Activated CD4-positive, alpha-beta T cell treated with anti-CD3 and anti-CD28 coated beads for 36 hours (primary cell): ENCODE data around the gene PDE9A. TPM values are rescaled to one million over a fixed set of nuclear protein-coding genes. Genes with fewer than 3 reads are reported as not detected.
A peak's percentile ranks its signal among the peaks of the same experiment; 100 is the strongest.
"Not testable (repeated sequence)": the region's sequence is repeated elsewhere in the genome, so short reads cannot be mapped to it uniquely, and the experiment has no call there.

Experiments
- ATAC-seq: fragments of 200-7000 bp; cut with Tn5 transposase; one replicate; pipeline ENCODE4 v1.10.0; 2021; ENCODE audit warnings: mild to moderate bottlenecking, moderate library complexity
- CTCF ChIA-PET: fragments of 350-600 bp; sonication (Branson Sonifier 250); formaldehyde crosslinking; loops from one replicate; lab custom pipeline; 2021; ENCODE audit warnings: antibody characterized with exemption; lab: Charles Lee
- POLR2A ChIA-PET: fragments of 350-600 bp; sonication (Branson Sonifier 250); formaldehyde crosslinking; loops from one replicate; lab custom pipeline; 2021; ENCODE audit warnings: antibody characterized with exemption, inconsistent platforms; lab: Charles Lee
- DNase-seq: peaks from one replicate; pipeline ENCODE4 v3.0.0-alpha.2; 2020
- H3K27ac Mint-ChIP-seq: one replicate; pipeline ENCODE4 v1.8.0; 2021; ENCODE audit warnings: mixed read lengths
- H3K27me3 Mint-ChIP-seq: one replicate; pipeline ENCODE4 v1.8.0; 2021; ENCODE audit warnings: mixed read lengths
- H3K36me3 Mint-ChIP-seq: one replicate; pipeline ENCODE4 v1.8.0; 2021; ENCODE audit warnings: low read depth, mixed read lengths
- H3K4me1 Mint-ChIP-seq: one replicate; pipeline ENCODE4 v1.8.0; 2021; ENCODE audit warnings: mixed read lengths
- H3K4me3 Mint-ChIP-seq: one replicate; pipeline ENCODE4 v1.8.0; 2021; ENCODE audit warnings: mild to moderate bottlenecking, moderate library complexity, mixed read lengths
- H3K9me3 Mint-ChIP-seq: one replicate; pipeline ENCODE4 v1.8.0; 2021; ENCODE audit warnings: low read depth, mixed read lengths
- intact Hi-C, 2 experiments: fragments of 100-400 bp; cut with DNase I in 1 of 2; cut with micrococcal nuclease in 1 of 2; formaldehyde crosslinking; loops; one replicate each; pipeline versions ENCODE4 v1.14.2 to v1.15.1; 2022 to 2024; cut with DNase I, micrococcal nuclease
- total RNA-seq, 2 experiments: library from RNA; stranded (reverse); gene quantifications; one replicate each; pipeline ENCODE4 v1.2.3, GENCODE V29; 2021

The PDE9A gene
- total RNA-seq, 2 experiments from 2014 or later, result 7.1 to 7.3 TPM

DNA sequence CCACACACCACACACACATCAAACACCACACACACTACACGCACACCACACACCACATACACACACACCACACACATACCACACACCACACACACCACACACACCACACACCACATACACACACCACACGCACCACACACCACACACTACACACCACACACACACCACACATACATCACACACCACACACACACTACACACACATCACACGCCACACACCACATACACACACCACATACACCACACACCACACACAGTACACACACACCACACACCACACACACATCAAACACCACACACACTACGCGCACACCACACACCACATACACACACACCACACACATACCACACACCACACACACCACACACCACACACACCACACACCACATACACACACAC, 38.0 kb upstream of the PDE9A start:
- ATAC-seq, H3K27ac Mint-ChIP-seq, H3K36me3 Mint-ChIP-seq, POLR2A ChIA-PET, DNase-seq, H3K4me1 Mint-ChIP-seq, H3K27me3 Mint-ChIP-seq, H3K4me3 Mint-ChIP-seq: not testable (repeated sequence)
- CTCF ChIA-PET, result interaction anchor here (1.2 kb wide), 1 partner anchor 22 kb away, joined by 7 read pairs; no protein-coding TSS in a partner anchor
- intact Hi-C loops, result loop anchor here (2.0 kb wide), 2 partner anchors 69 to 183 kb away; no protein-coding TSS in a partner anchor
- peaks cover 11% of the 10 kb centered on the region for H3K9me3 Mint-ChIP-seq

GRCh38 chr21:42615924-42616323, 37.5 kb upstream of the PDE9A start:
- Mint-ChIP-seq H3K27ac (no peak overlapping the region), H3K36me3 (no peaks in the 10 kb centered on the region), H3K4me3 (no peak overlapping the region), H3K27me3 (no peaks in the 10 kb centered on the region), H3K4me1 (peaks cover 4% of the 10 kb centered on the region), H3K9me3 (peaks cover 11% of the 10 kb centered on the region)
- intact Hi-C loops, result loop anchor here (2.0 kb wide), 2 partner anchors 69 to 183 kb away; no protein-coding TSS in a partner anchor
- POLR2A ChIA-PET, result no interaction called here
- CTCF ChIA-PET, result interaction anchor here (1.2 kb wide), 1 partner anchor 22 kb away, joined by 4 read pairs; no protein-coding TSS in a partner anchor
- DNase-seq, result no peak
- ATAC-seq, result no peak

DNA sequence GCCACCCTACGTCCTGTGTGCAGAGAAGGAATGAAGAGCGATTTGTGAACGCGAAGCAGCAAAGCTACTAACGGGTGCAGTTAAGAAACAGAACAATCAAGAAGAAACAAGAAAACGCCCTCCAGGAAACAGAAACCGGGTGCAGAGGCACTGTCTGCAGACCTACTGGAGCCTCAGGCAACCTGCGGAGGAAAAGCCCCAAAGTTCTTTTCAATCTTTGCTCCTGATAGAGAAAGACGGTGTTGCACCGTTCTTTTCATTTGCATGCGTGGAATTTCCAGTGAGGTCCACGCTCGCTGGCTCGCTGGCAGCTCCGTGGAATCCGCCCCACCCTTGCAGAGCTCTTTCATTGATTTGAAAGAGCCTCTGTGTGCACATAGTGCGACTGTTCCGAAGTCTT, 37.0 kb upstream of the PDE9A start:
- no peaks in the 10 kb centered on the region for H3K36me3 Mint-ChIP-seq
- peaks cover 11% of the 10 kb centered on the region for H3K9me3 Mint-ChIP-seq
- no peak overlapping the region for H3K4me3 Mint-ChIP-seq
- CTCF ChIA-PET, result interaction anchor here (1.2 kb wide), 1 partner anchor 22 kb away, joined by 4 read pairs; no protein-coding TSS in a partner anchor
- ATAC-seq (peak; percentile 18), DNase-seq (peak; percentile 49)
- POLR2A ChIA-PET, result no interaction called here
- H3K4me1 Mint-ChIP-seq, result peaks cover 4% of the 10 kb centered on the region
- no peak overlapping the region for H3K27ac Mint-ChIP-seq
- H3K27me3 Mint-ChIP-seq, result no peaks in the 10 kb centered on the region
- intact Hi-C loops, result no loop called here

DNA sequence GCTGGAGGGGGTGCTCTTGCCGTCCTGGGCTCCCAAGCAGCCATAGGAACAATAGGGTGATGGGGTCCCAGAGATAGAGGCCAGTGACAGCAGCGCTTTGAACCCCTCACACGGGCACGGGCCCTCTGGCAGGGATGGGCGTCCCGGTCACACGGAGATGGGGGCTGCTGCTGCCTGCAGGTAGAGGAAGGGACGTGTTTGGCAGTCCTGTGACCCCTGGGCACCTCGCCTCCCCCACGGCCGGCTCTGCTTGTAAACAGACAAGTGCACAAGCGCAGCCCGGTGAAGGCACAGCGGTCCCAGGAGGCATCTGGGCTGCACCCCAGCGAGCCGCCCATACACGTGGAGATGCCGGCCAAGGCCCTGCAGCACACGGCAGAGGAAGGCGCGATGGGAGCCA, 36.5 kb upstream of the PDE9A start:
- POLR2A ChIA-PET, result no interaction called here
- no peak for DNase-seq
- Mint-ChIP-seq H3K9me3 (peaks cover 9% of the 10 kb centered on the region), H3K4me1 (peaks cover 4% of the 10 kb centered on the region), H3K27me3 (no peaks in the 10 kb centered on the region), H3K27ac (no peak overlapping the region), H3K36me3 (no peaks in the 10 kb centered on the region), H3K4me3 (no peak overlapping the region)
- intact Hi-C loops, result no loop called here
- CTCF ChIA-PET, result interaction anchor here (1.2 kb wide), 1 partner anchor 23 kb away, joined by 4 read pairs; no protein-coding TSS in a partner anchor
- ATAC-seq, result no peak

- H3K9me3 Mint-ChIP-seq, result peaks cover 5% of the 10 kb centered on the region
- H3K27me3 Mint-ChIP-seq, result no peaks in the 10 kb centered on the region
- ATAC-seq (no peak), DNase-seq (no peak)
- no peak overlapping the region for H3K4me3 Mint-ChIP-seq
- no peak overlapping the region for H3K27ac Mint-ChIP-seq
- intact Hi-C loops, result no loop called here
- ChIA-PET POLR2A (no interaction called here), CTCF (interaction anchor here (0.6 kb wide), 1 partner anchor 303 kb away, joined by 3 read pairs; no protein-coding TSS in a partner anchor)
- H3K36me3 Mint-ChIP-seq, result no peaks in the 10 kb centered on the region
- peaks cover 4% of the 10 kb centered on the region for H3K4me1 Mint-ChIP-seq
Measured at GRCh38 chr21:42617486-42617885, 35.9 kb upstream of the PDE9A start.

- CTCF ChIA-PET, result interaction anchor here (1.3 kb wide), 1 partner anchor 195 kb away, joined by 3 read pairs; no protein-coding TSS in a partner anchor
Measured at GRCh38 chr21:42618707-42619102, 34.7 kb upstream of the PDE9A start.

DNA sequence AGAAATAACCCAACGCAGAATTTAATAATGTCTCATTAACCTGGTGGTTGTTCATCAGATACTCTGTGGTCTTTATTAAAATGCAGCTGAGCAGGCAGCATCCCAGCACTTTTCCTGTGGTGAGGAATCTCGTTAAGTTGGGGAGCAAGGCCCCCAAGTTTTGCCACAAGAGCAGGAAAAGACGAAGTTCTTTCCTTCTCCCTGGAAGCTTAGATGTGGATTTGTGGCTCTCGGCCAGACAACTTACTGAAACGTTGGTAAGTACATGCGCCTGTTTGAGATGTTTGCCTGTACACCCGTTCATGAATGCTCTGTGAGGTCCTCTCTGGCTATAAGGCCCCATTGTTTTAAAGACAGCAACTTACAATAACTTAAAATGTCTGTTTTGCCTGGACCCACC, 34.3 kb upstream of the PDE9A start:
- no peak overlapping the region for H3K4me3 Mint-ChIP-seq
- no peak overlapping the region for H3K27ac Mint-ChIP-seq
- no peaks in the 10 kb centered on the region for H3K9me3 Mint-ChIP-seq
- CTCF ChIA-PET, result interaction anchor here (1.3 kb wide), 1 partner anchor 194 kb away, joined by 3 read pairs; no protein-coding TSS in a partner anchor
- POLR2A ChIA-PET, result no interaction called here
- no peak for DNase-seq
- intact Hi-C loops, result no loop called here
- H3K36me3 Mint-ChIP-seq, result no peaks in the 10 kb centered on the region
- no peaks in the 10 kb centered on the region for H3K27me3 Mint-ChIP-seq
- H3K4me1 Mint-ChIP-seq, result no peaks in the 10 kb centered on the region
- ATAC-seq, result no peak

More at GRCh38 chr21:42618707-42619102, 34.7 kb upstream of the PDE9A start:
- Mint-ChIP-seq H3K27ac (no peak overlapping the region), H3K27me3 (no peaks in the 10 kb centered on the region), H3K4me1 (peaks cover 1% of the 10 kb centered on the region), H3K36me3 (no peaks in the 10 kb centered on the region), H3K4me3 (no peak overlapping the region), H3K9me3 (no peaks in the 10 kb centered on the region)
- POLR2A ChIA-PET, result no interaction called here
- intact Hi-C loops, result no loop called here
- no peak for ATAC-seq
- no peak for DNase-seq

- Mint-ChIP-seq H3K36me3 (no peaks in the 10 kb centered on the region), H3K27ac (no peak overlapping the region), H3K9me3 (no peaks in the 10 kb centered on the region), H3K4me1 (no peaks in the 10 kb centered on the region), H3K4me3 (no peak overlapping the region), H3K27me3 (no peaks in the 10 kb centered on the region)
- ATAC-seq (no peak), DNase-seq (no peak)
- POLR2A ChIA-PET, result no interaction called here
- intact Hi-C loops, result no loop called here
- CTCF ChIA-PET, result interaction anchor here (1.3 kb wide), 1 partner anchor 194 kb away, joined by 3 read pairs; no protein-coding TSS in a partner anchor
Measured at GRCh38 chr21:42619841-42620240, 33.6 kb upstream of the PDE9A start.

DNA sequence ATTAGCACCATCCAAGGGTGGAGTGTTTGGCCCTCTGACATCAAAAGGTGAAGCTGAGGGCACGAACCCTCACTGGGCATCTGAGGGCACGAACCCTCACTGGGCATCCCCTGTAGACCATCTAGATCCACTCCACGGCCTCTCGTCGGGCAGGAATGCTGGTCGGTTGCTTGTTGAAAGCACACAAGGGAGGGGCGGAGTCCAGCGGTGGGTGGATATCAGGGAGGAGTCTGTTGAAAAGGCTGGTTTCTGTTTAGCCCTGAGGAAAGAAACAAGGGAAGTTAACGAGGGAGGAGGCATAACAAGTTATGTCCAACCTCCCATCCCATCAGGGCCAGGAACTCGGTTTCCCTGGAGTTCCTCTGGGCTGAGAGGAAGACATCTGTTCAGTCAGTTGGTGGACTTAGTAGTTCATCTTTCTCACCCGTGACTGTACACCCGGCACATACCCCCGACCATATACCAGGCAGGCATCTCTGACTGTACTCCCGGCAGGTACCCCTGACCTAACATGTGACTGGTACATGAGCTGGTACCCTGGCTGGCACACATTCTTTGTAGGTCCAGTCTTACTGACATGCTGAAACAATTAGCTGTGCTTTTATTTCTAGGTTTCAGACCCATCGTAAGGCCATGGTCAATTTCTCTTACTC, 32.1 kb upstream of the PDE9A start:
- Mint-ChIP-seq H3K36me3 (no peaks in the 10 kb centered on the region), H3K27me3 (no peaks in the 10 kb centered on the region), H3K4me3 (no peak overlapping the region), H3K9me3 (no peaks in the 10 kb centered on the region), H3K27ac (no peak overlapping the region), H3K4me1 (no peaks in the 10 kb centered on the region)
- DNase-seq (no peak), ATAC-seq (no peak)
- ChIA-PET POLR2A (no interaction called here), CTCF (interaction anchor here (0.9 kb wide), 1 partner anchor 42 kb away, joined by 3 read pairs; no protein-coding TSS in a partner anchor)
- intact Hi-C loops, result no loop called here

DNA sequence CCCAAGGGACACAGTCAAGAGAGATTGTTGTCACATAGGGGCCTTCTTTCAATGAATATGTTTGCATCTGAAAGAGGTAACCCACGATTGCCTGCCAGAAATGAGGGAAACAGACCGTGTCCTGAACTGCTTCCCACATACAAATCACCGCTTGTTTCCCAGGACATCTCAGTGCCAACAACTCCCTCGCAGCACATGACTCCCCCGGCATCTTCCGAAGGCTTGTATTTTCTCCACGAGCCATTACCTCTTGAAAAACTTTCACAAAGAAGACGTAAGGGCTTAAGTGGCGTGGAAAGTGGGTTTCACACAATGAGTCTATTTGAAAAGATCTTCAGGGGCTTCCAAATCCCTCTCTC, 31.6 kb upstream of the PDE9A start:
- Mint-ChIP-seq H3K4me3 (no peak overlapping the region), H3K27ac (no peak overlapping the region), H3K27me3 (no peaks in the 10 kb centered on the region), H3K36me3 (no peaks in the 10 kb centered on the region), H3K9me3 (no peaks in the 10 kb centered on the region), H3K4me1 (no peaks in the 10 kb centered on the region)
- CTCF ChIA-PET, result no interaction called here
- ATAC-seq (no peak), DNase-seq (no peak)
- POLR2A ChIA-PET, result no interaction called here
- intact Hi-C loops, result no loop called here

- no peaks in the 10 kb centered on the region for H3K36me3 Mint-ChIP-seq
- H3K4me3 Mint-ChIP-seq, result no peak overlapping the region
- intact Hi-C loops, result no loop called here
- ChIA-PET POLR2A (no interaction called here), CTCF (interaction anchor here (1.0 kb wide), 1 partner anchor 29 kb away, joined by 3 read pairs; no protein-coding TSS in a partner anchor)
- no peak for ATAC-seq
- H3K9me3 Mint-ChIP-seq, result no peaks in the 10 kb centered on the region
- no peak overlapping the region for H3K27ac Mint-ChIP-seq
- no peaks in the 10 kb centered on the region for H3K4me1 Mint-ChIP-seq
- DNase-seq, result no peak
- no peaks in the 10 kb centered on the region for H3K27me3 Mint-ChIP-seq
Measured at GRCh38 chr21:42622284-42622683, 31.1 kb upstream of the PDE9A start.

DNA sequence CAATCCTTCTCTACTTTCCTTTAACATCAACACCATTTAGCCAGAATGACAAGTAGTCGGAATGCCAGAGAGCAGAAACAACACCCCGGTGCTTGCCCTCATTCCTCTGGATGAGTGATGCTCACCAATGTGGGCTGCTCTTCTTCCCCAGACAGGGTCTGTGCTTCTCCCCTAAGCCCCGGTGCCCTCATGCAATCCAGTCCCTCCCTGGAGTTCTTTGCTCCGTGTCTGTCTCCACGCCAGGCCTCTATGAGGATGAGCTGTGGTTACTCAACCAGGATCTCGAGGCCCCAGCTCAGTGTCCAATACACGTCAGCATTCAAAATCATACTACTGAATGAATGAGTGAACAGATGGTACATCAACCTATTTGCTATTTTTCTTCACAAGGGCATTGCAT, 29.7 kb upstream of the PDE9A start:
- Mint-ChIP-seq H3K4me3 (no peak overlapping the region), H3K27ac (no peak overlapping the region), H3K27me3 (no peaks in the 10 kb centered on the region), H3K36me3 (no peaks in the 10 kb centered on the region), H3K4me1 (no peaks in the 10 kb centered on the region), H3K9me3 (no peaks in the 10 kb centered on the region)
- intact Hi-C loops, result loop anchor here in 1 of 2 experiments (2.0 kb wide), 1 partner anchor 21 kb away; no protein-coding TSS in a partner anchor
- ATAC-seq (no peak), DNase-seq (no peak)
- POLR2A ChIA-PET, result no interaction called here
- CTCF ChIA-PET, result interaction anchor here (0.6 to 1.2 kb wide), 3 partner anchors 31 to 194 kb away, joined by 3 read pairs; no protein-coding TSS in a partner anchor
